Smooth muscle cell (in vitro differentiated cells): Measurements from ENCODE around the gene AFM. TPM values are rescaled to one million over a fixed set of nuclear protein-coding genes. Genes with fewer than 3 reads are reported as not detected.
A peak's percentile ranks its signal among the peaks of the same experiment; 100 is the strongest.

Experiments
- DNase-seq: peaks from one replicate; lab custom pipeline; 2025; ENCODE audit not compliant: unreplicated experiment; lab: John Stamatoyannopoulos, UW
- H2AFZ ChIP-seq: fragments of 200-600 bp; sonication (generic); 2 replicates; pipeline ENCODE4 v1.6.0; 2016; ENCODE audit warnings: antibody characterized with exemption, low read depth, mild to moderate bottlenecking
- H3F3A ChIP-seq: fragments of 200-600 bp; sonication (generic); 2 replicates; pipeline ENCODE4 v1.6.0; 2017; ENCODE audit warnings: antibody characterized with exemption, low read depth
- H3K27ac ChIP-seq: fragments of 200-600 bp; sonication (generic); 2 replicates; pipeline ENCODE4 v1.5.1; 2016; ENCODE audit warnings: low read depth, mild to moderate bottlenecking
- H3K27me3 ChIP-seq: fragments of 200-600 bp; sonication (generic); 2 replicates; pipeline ENCODE4 v1.6.1; 2016; ENCODE audit warnings: low read depth, mild to moderate bottlenecking
- H3K36me3 ChIP-seq: fragments of 200-600 bp; sonication (generic); 2 replicates; pipeline ENCODE4 v1.5.1; 2016; ENCODE audit warnings: low read depth
- H3K4me1 ChIP-seq: fragments of 200-600 bp; sonication (generic); 2 replicates; pipeline ENCODE4 v1.5.1; 2016; ENCODE audit warnings: low read depth
- H3K4me2 ChIP-seq: fragments of 200-600 bp; sonication (generic); 2 replicates; pipeline ENCODE4 v1.6.0; 2016; ENCODE audit warnings: mild to moderate bottlenecking
- H3K4me3 ChIP-seq: fragments of 200-600 bp; sonication (generic); 2 replicates; pipeline ENCODE4 v1.5.1; 2016; ENCODE audit warnings: mild to moderate bottlenecking
- H3K79me2 ChIP-seq: fragments of 200-600 bp; sonication (generic); 2 replicates; pipeline ENCODE4 v1.6.0; 2016; ENCODE audit warnings: low read depth, mild to moderate bottlenecking
- H3K9ac ChIP-seq: fragments of 200-600 bp; sonication (generic); 2 replicates; pipeline ENCODE4 v1.6.0; 2016; ENCODE audit warnings: low read depth
- H3K9me3 ChIP-seq: fragments of 200-600 bp; sonication (generic); replicated peaks from 2 replicates; pipeline ENCODE4 v1.5.1; 2016; ENCODE audit warnings: low read depth
- H4K20me1 ChIP-seq: fragments of 200-600 bp; sonication (generic); 2 replicates; pipeline ENCODE4 v1.6.0; 2016; ENCODE audit warnings: low read depth
- WGBS: methylation state at CpG from one replicate; pipeline ENCODE4 v1.1.7; 2016; ENCODE audit warnings: low lambda C conversion rate; 5-methylcytosine and 5-hydroxymethylcytosine counted together
- polyA plus RNA-seq: library from polyadenylated mRNA; unstranded; fragments of >200 nt; fragmentation: Nextera tagmentation; extraction: Ambion mirVana; gene quantifications from 2 replicates; pipeline ENCODE4 v1.2.1, GENCODE V29; 2016
- total RNA-seq: library from RNA; depleted of rRNA; stranded (reverse); fragments of >200 nt; gene quantifications from 2 replicates; pipeline ENCODE4 v1.2.3, GENCODE V29; 2014
- TF ChIP-seq, protein P1 (sequence below): fragments of 200-600 bp; sonication (generic); IDR thresholded peaks from 2 replicates; pipeline ENCODE4 v1.5.1; 2017; ENCODE audit warnings: borderline replicate concordance, mild to moderate bottlenecking, antibody characterized with exemption; ENCODE audit not compliant: insufficient read depth, poor library complexity, severe bottlenecking

Gene AFM
- total and polyA plus RNA-seq, 2 experiments from 2014 or later, result not detected

DNA sequence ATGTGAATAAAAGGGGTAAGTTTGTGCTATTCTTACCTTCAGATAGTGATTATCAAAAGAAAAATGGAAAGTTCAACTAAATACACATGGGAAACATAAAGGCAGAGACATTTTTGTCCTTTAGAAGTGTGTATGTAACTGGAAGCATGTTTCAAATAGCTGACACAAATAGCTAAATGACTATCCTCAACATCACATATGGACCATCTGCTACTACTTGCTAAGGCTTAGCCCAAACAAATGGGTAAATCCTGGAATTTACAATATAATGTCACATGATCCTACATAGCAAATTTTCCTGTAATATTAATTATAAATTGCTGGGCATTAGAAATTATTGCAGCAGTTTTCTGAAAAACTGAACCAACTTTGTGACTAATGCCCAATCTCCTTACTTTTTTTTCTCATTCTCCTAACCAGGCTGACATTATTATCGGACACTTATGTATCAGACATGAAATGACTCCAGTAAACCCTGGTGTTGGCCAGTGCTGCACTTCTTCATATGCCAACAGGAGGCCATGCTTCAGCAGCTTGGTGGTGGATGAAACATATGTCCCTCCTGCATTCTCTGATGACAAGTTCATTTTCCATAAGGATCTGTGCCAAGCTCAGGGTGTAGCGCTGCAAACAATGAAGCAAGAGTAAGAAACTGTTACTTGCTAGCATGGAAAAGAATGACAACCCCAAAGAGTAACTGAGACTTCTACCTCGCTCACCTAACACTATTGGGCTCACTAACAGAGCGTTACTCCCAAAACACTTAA is 29.4 kb upstream of the AFM start:
- Histone ChIP-seq H2AFZ (peak overlapping the region; percentile 3), H4K20me1 (no peaks in the 10 kb centered on the region), H3K79me2 (no peaks in the 10 kb centered on the region), H3F3A (peaks cover 4% of the 10 kb centered on the region), H3K4me3 (no peak overlapping the region), H3K4me2 (no peak overlapping the region), H3K9me3 (no peaks in the 10 kb centered on the region), H3K4me1 (peaks cover 16% of the 10 kb centered on the region), H3K27me3 (no peaks in the 10 kb centered on the region), H3K36me3 (no peaks in the 10 kb centered on the region), H3K9ac (no peak overlapping the region), H3K27ac (no peak overlapping the region)
- TF ChIP-seq, protein P1, sequence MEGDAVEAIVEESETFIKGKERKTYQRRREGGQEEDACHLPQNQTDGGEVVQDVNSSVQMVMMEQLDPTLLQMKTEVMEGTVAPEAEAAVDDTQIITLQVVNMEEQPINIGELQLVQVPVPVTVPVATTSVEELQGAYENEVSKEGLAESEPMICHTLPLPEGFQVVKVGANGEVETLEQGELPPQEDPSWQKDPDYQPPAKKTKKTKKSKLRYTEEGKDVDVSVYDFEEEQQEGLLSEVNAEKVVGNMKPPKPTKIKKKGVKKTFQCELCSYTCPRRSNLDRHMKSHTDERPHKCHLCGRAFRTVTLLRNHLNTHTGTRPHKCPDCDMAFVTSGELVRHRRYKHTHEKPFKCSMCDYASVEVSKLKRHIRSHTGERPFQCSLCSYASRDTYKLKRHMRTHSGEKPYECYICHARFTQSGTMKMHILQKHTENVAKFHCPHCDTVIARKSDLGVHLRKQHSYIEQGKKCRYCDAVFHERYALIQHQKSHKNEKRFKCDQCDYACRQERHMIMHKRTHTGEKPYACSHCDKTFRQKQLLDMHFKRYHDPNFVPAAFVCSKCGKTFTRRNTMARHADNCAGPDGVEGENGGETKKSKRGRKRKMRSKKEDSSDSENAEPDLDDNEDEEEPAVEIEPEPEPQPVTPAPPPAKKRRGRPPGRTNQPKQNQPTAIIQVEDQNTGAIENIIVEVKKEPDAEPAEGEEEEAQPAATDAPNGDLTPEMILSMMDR, result no peak
- DNase-seq, result no peak
- WGBS, result 89% methylated on average over 4 of the region's 4 CpGs

DNA sequence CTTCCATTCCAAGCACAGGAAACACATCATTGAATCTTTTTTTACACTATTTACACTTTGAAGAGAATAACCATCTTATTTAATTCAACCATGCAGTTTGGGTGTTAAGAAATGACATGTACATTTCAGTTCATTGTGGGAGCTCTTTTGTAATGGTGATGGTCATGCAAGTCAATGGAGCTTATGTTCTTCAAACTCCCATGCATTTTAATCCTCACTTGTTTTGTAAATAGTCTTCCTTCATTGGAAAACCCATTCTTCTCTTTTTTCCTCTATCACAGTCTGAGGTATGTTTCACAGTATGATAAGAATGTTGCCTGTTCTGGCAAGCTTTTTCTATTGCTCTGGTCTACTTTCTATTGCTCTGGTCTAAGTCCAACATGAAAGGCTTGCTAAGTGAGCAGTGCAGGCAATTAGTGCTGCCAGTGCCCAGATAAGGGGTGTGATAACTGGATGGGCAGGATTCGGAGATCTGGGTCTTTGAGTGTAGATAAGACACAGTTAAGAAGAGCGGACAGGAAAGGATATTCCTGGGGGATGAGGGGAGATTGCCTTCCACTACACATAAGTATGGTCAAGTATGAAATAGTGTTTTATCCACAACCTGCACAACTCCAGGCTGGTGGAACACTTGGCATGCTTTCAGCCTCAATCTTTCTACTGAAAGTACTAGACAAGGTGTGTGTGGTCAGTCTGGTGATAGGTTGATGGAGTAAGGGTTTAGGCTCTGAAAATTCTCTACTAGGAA is 28.4 kb upstream of the AFM start:
- H3K79me2 ChIP-seq, result no peaks in the 10 kb centered on the region
- H3K9ac ChIP-seq, result no peak overlapping the region
- no peaks in the 10 kb centered on the region for H3K27me3 ChIP-seq
- peaks cover 16% of the 10 kb centered on the region for H3K4me1 ChIP-seq
- WGBS, result 26% methylated on average over 2 of the region's 2 CpGs
- no peak overlapping the region for H3K4me3 ChIP-seq
- no peak overlapping the region for H3K4me2 ChIP-seq
- H4K20me1 ChIP-seq, result no peaks in the 10 kb centered on the region
- H2AFZ ChIP-seq, result no peak overlapping the region
- TF ChIP-seq, protein P1, result no peak
- H3F3A ChIP-seq, result peaks cover 4% of the 10 kb centered on the region
- H3K9me3 ChIP-seq, result no peaks in the 10 kb centered on the region
- H3K27ac ChIP-seq, result no peak overlapping the region
- DNase-seq, result no peak
- H3K36me3 ChIP-seq, result no peaks in the 10 kb centered on the region

DNA sequence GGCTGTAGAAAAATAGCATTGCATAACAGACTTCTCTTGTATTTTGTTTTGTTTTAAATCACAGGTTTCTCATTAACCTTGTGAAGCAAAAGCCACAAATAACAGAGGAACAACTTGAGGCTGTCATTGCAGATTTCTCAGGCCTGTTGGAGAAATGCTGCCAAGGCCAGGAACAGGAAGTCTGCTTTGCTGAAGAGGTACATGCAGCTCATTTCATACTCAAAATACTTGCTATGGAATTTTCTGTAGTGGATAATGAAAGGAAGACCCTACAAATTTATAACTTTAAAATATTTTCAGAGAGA is 27.9 kb upstream of the AFM start:
- H3K79me2 ChIP-seq, result no peaks in the 10 kb centered on the region
- H3K27ac ChIP-seq, result no peak overlapping the region
- H3K9me3 ChIP-seq, result no peaks in the 10 kb centered on the region
- peaks cover 4% of the 10 kb centered on the region for H3F3A ChIP-seq
- H3K36me3 ChIP-seq, result no peaks in the 10 kb centered on the region
- DNase-seq, result no peak
- H3K9ac ChIP-seq, result no peak overlapping the region
- H4K20me1 ChIP-seq, result no peaks in the 10 kb centered on the region
- peaks cover 16% of the 10 kb centered on the region for H3K4me1 ChIP-seq
- no peak overlapping the region for H3K4me2 ChIP-seq
- TF ChIP-seq, protein P1, result no peak
- no peaks in the 10 kb centered on the region for H3K27me3 ChIP-seq
- no peak overlapping the region for H3K4me3 ChIP-seq
- H2AFZ ChIP-seq, result no peak overlapping the region
